GM12878 (cell line): ENCODE measurements around the gene SGMS1.

Experiments
- ATF3 ChIP-seq: IDR thresholded peaks from 2 replicates; pipeline ENCODE4 v1.6.1; 2011; ENCODE audit warnings: low read depth, mild to moderate bottlenecking, low read length, moderate library complexity, borderline replicate concordance; ENCODE audit errors: extremely low read depth
- BHLHE40 ChIP-seq, 2 experiments: fragments of 450-650 bp in 1 of 2; IDR thresholded peaks; 2 replicates each; pipeline ENCODE4 v1.6.1; 2011 to 2017; ENCODE audit warnings: low read depth in 2 of 2, borderline replicate concordance in 1 of 2, improper control_type of control experiment in 1 of 2, low read length in 1 of 2, mild to moderate bottlenecking in 1 of 2
- CTCF ChIP-seq, 3 experiments: IDR thresholded peaks in 2 of 3; conservative IDR thresholded peaks in 1 of 3; 2 replicates each; pipeline ENCODE4 v1.5.1; 2011; ENCODE audit warnings: low read depth in 3 of 3, low read length in 3 of 3, mild to moderate bottlenecking in 3 of 3, control low read depth in 2 of 3, moderate library complexity in 2 of 3, inconsistent platforms in 1 of 3, mixed read lengths in 1 of 3; ENCODE audit not compliant: control insufficient read depth in 2 of 3, insufficient read depth in 1 of 3; ENCODE audit errors: extremely low read depth in 1 of 3
- EZH2 ChIP-seq: IDR thresholded peaks from 2 replicates; pipeline ENCODE4 v1.6.1; 2012; ENCODE audit warnings: low read depth, mild to moderate bottlenecking, control low read depth, inconsistent platforms, low read length, borderline replicate concordance; ENCODE audit not compliant: control insufficient read depth
- FOXM1 ChIP-seq: IDR thresholded peaks from 2 replicates; pipeline ENCODE4 v1.6.1; 2012; ENCODE audit warnings: low read depth, mild to moderate bottlenecking, inconsistent platforms, low read length, moderate library complexity
- KLF5 ChIP-seq: fragments of 450-650 bp; IDR thresholded peaks from 2 replicates; pipeline ENCODE4 v1.6.1; 2014; ENCODE audit warnings: mild to moderate bottlenecking; ENCODE audit not compliant: partially characterized antibody
- NR2C1 ChIP-seq: fragments of 450-650 bp; IDR thresholded peaks from 2 replicates; pipeline ENCODE4 v1.6.1; 2017; ENCODE audit warnings: antibody characterized with exemption, mild to moderate bottlenecking, moderate library complexity
- POLR2AphosphoS5 ChIP-seq: IDR thresholded peaks from 2 replicates; pipeline ENCODE4 v1.6.1; 2011; ENCODE audit warnings: mild to moderate bottlenecking, low read length, inconsistent platforms
- RAD51 ChIP-seq: fragments of 450-650 bp; IDR thresholded peaks from 2 replicates; pipeline ENCODE4 v1.6.1; 2016; ENCODE audit warnings: moderate library complexity, mild to moderate bottlenecking, inconsistent platforms
- USF1 ChIP-seq: IDR thresholded peaks from 2 replicates; pipeline ENCODE4 v1.6.1; 2011; ENCODE audit warnings: borderline replicate concordance, low read depth, mild to moderate bottlenecking, moderate library complexity, mixed read lengths, low read length; ENCODE audit not compliant: insufficient read depth; ENCODE audit errors: extremely low read length
- YY1 ChIP-seq: IDR thresholded peaks from 2 replicates; pipeline ENCODE4 v1.6.1; 2011; ENCODE audit warnings: low read depth, mild to moderate bottlenecking, low read length

- no peak for TF ChIP-seq RAD51
- no peak for TF ChIP-seq NR2C1
- no peak for TF ChIP-seq CTCF (IDR thresholded peaks at IDR 0.05 in 2 of 3, conservative IDR thresholded peaks at IDR 0.05 in 1 of 3; ENCODE audit: control insufficient read depth in 2 of 3, extremely low read depth in 1 of 3, insufficient read depth in 1 of 3, low read depth in 3 of 3, low read length in 3 of 3)
- TF ChIP-seq KLF5: no peak
- no peak for TF ChIP-seq FOXM1
- TF ChIP-seq EZH2: no peak
- no peak for TF ChIP-seq YY1
- TF ChIP-seq USF1: no peak
- TF ChIP-seq POLR2AphosphoS5: no peak
- no peak for TF ChIP-seq ATF3
- no peak for TF ChIP-seq BHLHE40 (IDR thresholded peaks at IDR 0.05; ENCODE audit: borderline replicate concordance in 1 of 2, low read depth in 2 of 2, low read length in 1 of 2)
These were observed 58.3 kb downstream of the SGMS1 start for GRCh38 chr10:50565301-50566083.
